GM12878 (cell line): ENCODE measurements around the gene IGF2BP1. TPM values are rescaled to one million over a fixed set of nuclear protein-coding genes. Genes with fewer than 3 reads are reported as not detected.

Source experiments
- ATAC-seq: fragments of 200-7000 bp; cut with Tn5 transposase; 3 replicates; pipeline ENCODE4 v1.9.1; 2020; ENCODE audit warnings: mild to moderate bottlenecking, moderate library complexity
- BruUV-seq: library from RNA; stranded (reverse); fragments of 400-500 nt; replicated peaks from 2 replicates; lab custom pipeline; 2021; lab: Mats Ljungman, UMichigan
- CTCF ChIA-PET: fragments of 300-600 bp; sonication (Branson Sonifier 250); formaldehyde crosslinking; extraction: SDS; loops from one replicate; lab custom pipeline; 2021; ENCODE audit warnings: inconsistent platforms; lab: Yijun Ruan, JAX
- POLR2A ChIA-PET: fragments of 350-600 bp; formaldehyde crosslinking; extraction: SDS; loops from one replicate; lab custom pipeline; 2021; ENCODE audit warnings: inconsistent platforms; lab: Charles Lee
- RAD21 ChIA-PET: fragments of 300-600 bp; sonication (Branson Sonifier 250); formaldehyde crosslinking; loops from one replicate; lab custom pipeline; 2023; ENCODE audit warnings: antibody characterized with exemption; ENCODE audit not compliant: unreplicated experiment; lab: Charles Lee
- SMC1A ChIA-PET: fragments of 300-600 bp; sonication (Branson Sonifier 250); formaldehyde crosslinking; loops from one replicate; lab custom pipeline; 2023; ENCODE audit not compliant: unreplicated experiment, uncharacterized antibody; lab: Charles Lee
- DNase-seq: peaks from one replicate; pipeline ENCODE4 v3.0.0-alpha.2; 2011; ENCODE audit warnings: low read depth, low spot score
- FAIRE-seq: peaks from 3 replicates; lab custom pipeline; 2011; peaks lifted over from hg19 to GRCh38; lab: Jason Lieb, UNC
- H2AFZ ChIP-seq: 2 replicates; pipeline ENCODE4 v1.6.0; 2011; ENCODE audit warnings: low read depth, low read length, control low read depth; ENCODE audit not compliant: control insufficient read depth
- H3K27ac ChIP-seq: 2 replicates; pipeline ENCODE4 v1.5.1; 2011; ENCODE audit warnings: control low read depth; ENCODE audit not compliant: control insufficient read depth, insufficient read depth
- H3K27me3 ChIP-seq, 2 experiments: replicated peaks in 1 of 2; 2 replicates each; pipeline versions ENCODE4 v1.6.0 to v1.6.1; 2011; ENCODE audit warnings: low read length in 1 of 2; ENCODE audit not compliant: control insufficient read depth in 2 of 2, insufficient read depth in 2 of 2
- H3K36me3 ChIP-seq, 2 experiments: 2 replicates each; pipeline ENCODE4 v1.5.1; 2011; ENCODE audit warnings: low read length in 1 of 2; ENCODE audit not compliant: control insufficient read depth in 2 of 2, insufficient read depth in 2 of 2
- H3K4me1 ChIP-seq: 2 replicates; pipeline ENCODE4 v1.6.1; 2011; ENCODE audit warnings: mild to moderate bottlenecking, low read length, moderate library complexity, mixed read lengths; ENCODE audit not compliant: control insufficient read depth, insufficient read depth
- H3K4me2 ChIP-seq: 2 replicates; pipeline ENCODE4 v1.6.0; 2011; ENCODE audit warnings: control low read depth; ENCODE audit not compliant: control insufficient read depth, insufficient read depth
- H3K4me3 ChIP-seq: fragments of 200-600 bp; sonication (generic); 2 replicates; pipeline ENCODE4 v1.5.1; 2016
- H3K79me2 ChIP-seq: 2 replicates; pipeline ENCODE4 v1.6.0; 2011; ENCODE audit warnings: low read length; ENCODE audit not compliant: control insufficient read depth, insufficient read depth
- H3K9ac ChIP-seq: 2 replicates; pipeline ENCODE4 v1.8.0; 2011; ENCODE audit warnings: low read length, control low read depth, mixed read lengths; ENCODE audit not compliant: control insufficient read depth, insufficient read depth
- H3K9me3 ChIP-seq: replicated peaks from 3 replicates; pipeline ENCODE4 v1.5.1; 2011; ENCODE audit warnings: mild to moderate bottlenecking, low read length; ENCODE audit not compliant: control insufficient read depth, insufficient read depth
- H4K20me1 ChIP-seq: 2 replicates; pipeline ENCODE4 v1.6.0; 2011; ENCODE audit not compliant: control insufficient read depth, insufficient read depth
- BCL11A ChIP-seq: IDR thresholded peaks from 2 replicates; pipeline ENCODE4 v1.6.1; 2011; ENCODE audit warnings: low read depth, low read length
- CBFB ChIP-seq: IDR thresholded peaks from 2 replicates; pipeline ENCODE4 v1.6.1; 2016; ENCODE audit warnings: antibody characterized with exemption, low read depth
- E2F4 ChIP-seq: IDR thresholded peaks from 2 replicates; pipeline ENCODE4 v1.6.1; 2012; ENCODE audit warnings: low read depth, low read length, improper control_type of control experiment
- EZH2 ChIP-seq: IDR thresholded peaks from 2 replicates; pipeline ENCODE4 v1.6.1; 2012; ENCODE audit warnings: low read depth, mild to moderate bottlenecking, control low read depth, inconsistent platforms, low read length, borderline replicate concordance; ENCODE audit not compliant: control insufficient read depth
- HSF1 ChIP-seq: fragments of 150-350 bp; IDR thresholded peaks from 2 replicates; pipeline ENCODE4 v1.6.1; 2014; ENCODE audit warnings: mild to moderate bottlenecking, low read depth, low read length
- IKZF1 ChIP-seq: fragments of 450-650 bp; conservative IDR thresholded peaks from 2 replicates; pipeline ENCODE4 v1.6.1; 2017; ENCODE audit warnings: antibody characterized with exemption, mild to moderate bottlenecking
- MTA3 ChIP-seq: IDR thresholded peaks from 2 replicates; pipeline ENCODE4 v1.6.1; 2012; ENCODE audit warnings: low read length, inconsistent platforms, borderline replicate concordance
- NFYB ChIP-seq: IDR thresholded peaks from 2 replicates; pipeline ENCODE4 v1.6.1; 2011; ENCODE audit warnings: low read depth, mild to moderate bottlenecking, low read length, improper control_type of control experiment, moderate library complexity; ENCODE audit not compliant: insufficient read depth
- PRDM15 ChIP-seq: fragments of 450-650 bp; formaldehyde crosslinking; IDR thresholded peaks from 2 replicates; pipeline ENCODE4 v1.4.0; 2020; ENCODE audit warnings: mild to moderate bottlenecking, moderate library complexity
- RBBP5 ChIP-seq: fragments of 200-600 bp; sonication (generic); conservative IDR thresholded peaks from 2 replicates; pipeline ENCODE4 v1.6.1; 2016
- RUNX3 ChIP-seq: IDR thresholded peaks from 2 replicates; pipeline ENCODE4 v1.6.1; 2012; ENCODE audit warnings: low read length, inconsistent platforms
- SUZ12 ChIP-seq: fragments of 200-600 bp; sonication (generic); IDR thresholded peaks from one replicate; pipeline ENCODE4 v1.6.1; 2018; ENCODE audit warnings: antibody characterized with exemption, mild to moderate bottlenecking; ENCODE audit not compliant: unreplicated experiment
- ZBTB33 ChIP-seq: fragments of 450-650 bp; IDR thresholded peaks from 2 replicates; pipeline ENCODE4 v1.6.1; 2017; ENCODE audit warnings: mild to moderate bottlenecking
- ZNF274 ChIP-seq: IDR thresholded peaks from one replicate; pipeline ENCODE4 v1.8.0; 2011; ENCODE audit not compliant: insufficient read length, insufficient read depth
- WGBS: methylation state at CpG from one replicate; pipeline ENCODE4 v1.1.6; 2016; ENCODE audit warnings: low lambda C conversion rate; ENCODE audit not compliant: insufficient replicate concordance, insufficient coverage; ENCODE audit errors: missing lambda C conversion rate; 5-methylcytosine and 5-hydroxymethylcytosine counted together
- in situ Hi-C: fragments of 300-500 bp; cut with MboI; formaldehyde crosslinking; loops from 9 replicates; pipeline ENCODE4 v1.14.3; 2018; ENCODE audit warnings: mixed read lengths
- intact Hi-C: fragments of 100-400 bp; cut with micrococcal nuclease; formaldehyde crosslinking; loops from one replicate; pipeline ENCODE4 v1.14.2; 2022; ENCODE audit not compliant: unreplicated experiment
- polyA plus RNA-seq, 11 experiments: library from polyadenylated mRNA; depleted of rRNA in 4 of 11; unstranded in 6 of 11; stranded (reverse) in 5 of 11; fragments of >200 nt; fragmentation: Nextera tagmentation in 4 of 11; fragmentation: Illumina TruSeq in 1 of 11; extraction: Ambion mirVana in 4 of 11; extraction: Trizol in 1 of 11; gene quantifications; 1 replicate in 1 of 11; 2 replicates in 10 of 11; pipeline versions ENCODE4 v1.2.1 to v1.2.3, GENCODE V29; 2011 to 2016; ENCODE audit warnings: inconsistent platforms in 2 of 11, missing spikeins in 2 of 11, low read depth in 1 of 11
- total RNA-seq, 4 experiments: library from RNA; depleted of rRNA in 3 of 4; stranded (reverse); fragments of >200 nt in 3 of 4; fragmentation: Illumina TruSeq in 1 of 4; extraction: Trizol in 1 of 4; gene quantifications; 2 replicates each; pipeline versions ENCODE4 v1.2.1 to v1.2.3, GENCODE V29; 2013 to 2021

IGF2BP1 gene
- total and polyA plus RNA-seq, 10 of the 15 experiments (the other 5 are each of a cell fraction or from before 2014, with no cell fraction given), result 0.04 to 2.4 (median 0.13) TPM; not detected in 1

GRCh38 chr17:49045376-49045775, 48.2 kb downstream of the IGF2BP1 start:
- 0% methylated on average over 2 of the region's 2 CpGs for WGBS
- Histone ChIP-seq H3K27ac (no peak overlapping the region), H4K20me1 (no peaks in the 10 kb centered on the region; the same call in 1 of the 2 replicates), H3K4me2 (no peak overlapping the region), H3K79me2 (no peaks in the 10 kb centered on the region), H3K9me3 (no peaks in the 10 kb centered on the region), H2AFZ (no peak overlapping the region), H3K27me3 (peaks cover 0 to 4% of the 10 kb centered on the region in 2 experiments; a peak in 2 of 4 replicates), H3K4me1 (no peaks in the 10 kb centered on the region), H3K4me3 (no peak overlapping the region), H3K36me3 (no peaks in the 10 kb centered on the region), H3K9ac (no peak overlapping the region)
- in situ Hi-C loops (no loop called here), intact Hi-C loops (no loop called here)
- ChIA-PET POLR2A (interaction anchor here (0.8 kb wide), 1 partner anchor 39 kb away, joined by 3 read pairs; no protein-coding TSS in a partner anchor), SMC1A (interaction anchor here (1.2 to 1.4 kb wide), 2 partner anchors 13 to 58 kb away, joined by 3 read pairs; no protein-coding TSS in a partner anchor), RAD21 (no interaction called here), CTCF (interaction anchor here (1.0 to 1.6 kb wide), 6 partner anchors 10 to 366 kb away, joined by 3 to 16 read pairs (median 3); no protein-coding TSS in a partner anchor)
- no peak for ATAC-seq
- no peak for FAIRE-seq
- no TSS peak for BruUV-seq
- DNase-seq, result no peak
- TF ChIP-seq IKZF1, result no peak
- no peak for TF ChIP-seq CBFB
- TF ChIP-seq HSF1, result no peak
- no peak for TF ChIP-seq RUNX3
- TF ChIP-seq EZH2, result no peak
- no peak for TF ChIP-seq E2F4
- no peak for TF ChIP-seq ZNF274
- TF ChIP-seq BCL11A, result no peak
- TF ChIP-seq RBBP5, result no peak
- TF ChIP-seq ZBTB33, result no peak
- TF ChIP-seq NFYB, result no peak
- TF ChIP-seq PRDM15 (CRISPR knock-in tag), result no peak
- no peak for TF ChIP-seq SUZ12
- TF ChIP-seq MTA3, result no peak
